Lung (tissue), 12 donors: ENCODE data around the gene PINLYP. TPM values are rescaled to one million over a fixed set of nuclear protein-coding genes. Genes with fewer than 3 reads are reported as not detected.

Experiments
- ATAC-seq: fragments of 200-7000 bp; cut with Tn5 transposase; one replicate; pipeline ENCODE4 v1.9.1; 2020; ENCODE audit warnings: moderate number of reproducible peaks; ENCODE audit not compliant: insufficient read depth, low FRiP score
- DNase-seq, 3 donors: peaks; one replicate each; pipeline ENCODE4 v3.0.0-alpha.2; 2013 to 2017
- H3K27ac ChIP-seq, 2 donors: one replicate each; pipeline ENCODE4 v1.5.1; 2013; ENCODE audit warnings: mild to moderate bottlenecking in 2 of 2, moderate library complexity in 2 of 2, control low read depth in 1 of 2, inconsistent platforms in 1 of 2, low read depth in 1 of 2, low read length in 1 of 2
- H3K27me3 ChIP-seq, 3 donors: one replicate each; pipeline ENCODE4 v1.5.1; 2013; ENCODE audit warnings: low read length in 2 of 3; ENCODE audit not compliant: control insufficient read depth in 3 of 3, insufficient read depth in 3 of 3
- H3K36me3 ChIP-seq, 4 donors: one replicate each; pipeline ENCODE4 v1.5.1; 2013; ENCODE audit warnings: low read length in 4 of 4, mild to moderate bottlenecking in 1 of 4, moderate library complexity in 1 of 4; ENCODE audit not compliant: control insufficient read depth in 4 of 4, insufficient read depth in 4 of 4
- H3K4me1 ChIP-seq, 5 donors: one replicate each; pipeline ENCODE4 v1.5.1; 2013; ENCODE audit warnings: low read length in 5 of 5, mild to moderate bottlenecking in 2 of 5, moderate library complexity in 1 of 5; ENCODE audit not compliant: control insufficient read depth in 5 of 5, insufficient read depth in 5 of 5
- H3K4me3 ChIP-seq: one replicate; pipeline ENCODE4 v1.5.1; 2013; ENCODE audit warnings: mild to moderate bottlenecking, control low read depth, moderate library complexity
- H3K9ac ChIP-seq, 2 donors: one replicate each; pipeline ENCODE4 v1.5.1; 2013; ENCODE audit warnings: low read length in 2 of 2, control low read depth in 1 of 2; ENCODE audit not compliant: insufficient read depth in 1 of 2
- H3K9me3 ChIP-seq, 4 donors: one replicate each; pipeline ENCODE4 v1.5.1; 2013; ENCODE audit warnings: low read length in 3 of 4, mild to moderate bottlenecking in 1 of 4, moderate library complexity in 1 of 4; ENCODE audit not compliant: control insufficient read depth in 4 of 4, insufficient read depth in 3 of 4
- CTCF ChIP-seq: IDR thresholded peaks from 2 replicates; pipeline ENCODE4 v1.5.1; 2012; ENCODE audit warnings: mild to moderate bottlenecking; ENCODE audit errors: control extremely low read depth, extremely low read depth
- WGBS, 2 donors: extraction: QIAGEN DNeasy Blood & Tissue Kit; methylation state at CpG; one replicate each; pipeline ENCODE4 v1.1.7; 2013; 5-methylcytosine and 5-hydroxymethylcytosine counted together
- polyA plus RNA-seq, 2 donors: library from polyadenylated mRNA; stranded (reverse); fragments of 200-250 nt; gene quantifications; one replicate each; pipeline ENCODE4 v1.2.1, GENCODE V29; 2013
- total RNA-seq, 2 donors: library from RNA; depleted of rRNA in 1 of 2; stranded (reverse); fragments of >200 nt in 1 of 2; gene quantifications; one replicate each; pipeline ENCODE4 v1.2.1, GENCODE V29; 2014 to 2021
- donor health status: control.
- donor health status: control.
- donor health status: Bipolar disorder and iron deficiency.
- donor health status: healthy.
- donor health status: DM: yes; HTN: yes; CAD: no.

Gene PINLYP
- total and polyA plus RNA-seq, 4 donors, result 6.1 to 14.2 (median 8.4) TPM

- H3K27me3 ChIP-seq, result no peaks in the 10 kb centered on the region
- H3K36me3 ChIP-seq, result peaks cover 6 to 26% (median 17%) of the 10 kb centered on the region in 4 donors
- H3K9me3 ChIP-seq, result no peaks in the 10 kb centered on the region
- no peak for ATAC-seq
- no peak overlapping the region for H3K4me3 ChIP-seq
- no peak for TF ChIP-seq CTCF
- no peak overlapping the region for H3K9ac ChIP-seq
- no peaks in the 10 kb centered on the region for H3K4me1 ChIP-seq
- H3K27ac ChIP-seq, result no peak overlapping the region
- no peak for DNase-seq
- 50 to 76% methylated on average over 28 of the region's 28 CpGs for WGBS, 2 donors
Measured at GRCh38 chr19:43607238-43608205, 31.9 kb downstream of the PINLYP start.

DNA sequence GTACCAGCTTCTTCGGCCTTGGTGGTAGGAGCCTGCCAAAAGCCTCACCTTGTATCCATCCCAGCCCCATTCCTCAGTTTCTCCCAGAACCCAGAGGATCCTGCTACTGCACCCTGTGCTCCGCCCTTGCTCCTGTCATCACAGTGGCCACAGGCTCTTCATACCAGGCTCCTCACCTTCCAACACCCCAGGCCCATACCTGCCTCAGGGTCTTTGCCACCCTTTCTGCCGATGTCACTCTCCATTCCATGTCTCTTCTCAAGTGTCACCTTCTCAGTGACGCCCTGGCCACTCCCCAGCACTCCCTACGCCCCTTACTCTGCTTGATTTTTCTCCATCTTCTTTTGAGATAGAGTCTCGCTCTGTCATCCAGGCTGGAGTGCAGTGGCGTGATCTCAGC is 34.3 kb downstream of the PINLYP start:
- TF ChIP-seq CTCF, result no peak
- WGBS, 2 donors, result 91 to 92% methylated on average over 7 of the region's 7 CpGs
- Histone ChIP-seq H3K27ac (no peak overlapping the region), H3K4me1 (no peaks in the 10 kb centered on the region), H3K4me3 (no peak overlapping the region), H3K36me3 (peaks cover 7 to 33% (median 25%) of the 10 kb centered on the region in 4 donors), H3K27me3 (no peaks in the 10 kb centered on the region), H3K9me3 (no peaks in the 10 kb centered on the region), H3K9ac (no peak overlapping the region)
- DNase-seq (no peak), ATAC-seq (no peak)

GRCh38 chr19:43610493-43610892 is 34.9 kb downstream of the PINLYP start:
- DNase-seq, result no peak
- 84 to 85% methylated on average over 3 of the region's 3 CpGs for WGBS, 2 donors

More at GRCh38 chr19:43610493-43610892, 34.9 kb downstream of the PINLYP start:
- Histone ChIP-seq H3K9ac (no peak overlapping the region), H3K27me3 (no peaks in the 10 kb centered on the region), H3K9me3 (no peaks in the 10 kb centered on the region), H3K4me3 (no peak overlapping the region), H3K27ac (no peak overlapping the region), H3K4me1 (no peaks in the 10 kb centered on the region), H3K36me3 (peaks cover 7 to 33% (median 25%) of the 10 kb centered on the region in 4 donors)
- no peak for ATAC-seq
- no peak for TF ChIP-seq CTCF
